Activated CD8-positive, alpha-beta T cell treated with anti-CD3 and anti-CD28 coated beads for 36 hours (primary cell): ENCODE data around the gene DLG2. TPM values are rescaled to one million over a fixed set of nuclear protein-coding genes. Genes with fewer than 3 reads are reported as not detected.

Experiments
- ATAC-seq: fragments of 200-7000 bp; cut with Tn5 transposase; one replicate; pipeline ENCODE4 v1.10.0; 2021; ENCODE audit warnings: mild to moderate bottlenecking, moderate library complexity
- CTCF ChIA-PET: fragments of 350-600 bp; sonication (Branson Sonifier 250); formaldehyde crosslinking; loops from one replicate; lab custom pipeline; 2021; ENCODE audit warnings: antibody characterized with exemption; lab: Charles Lee
- POLR2A ChIA-PET: fragments of 350-600 bp; sonication (Branson Sonifier 250); formaldehyde crosslinking; loops from one replicate; lab custom pipeline; 2021; ENCODE audit warnings: antibody characterized with exemption; lab: Charles Lee
- DNase-seq: peaks from one replicate; pipeline ENCODE4 v3.0.0-alpha.2; 2020
- H3K27ac Mint-ChIP-seq: one replicate; pipeline ENCODE4 v1.8.0; 2021; ENCODE audit warnings: mild to moderate bottlenecking, mixed read lengths
- H3K27me3 Mint-ChIP-seq: one replicate; pipeline ENCODE4 v1.8.0; 2021; ENCODE audit warnings: mixed read lengths
- H3K36me3 Mint-ChIP-seq: one replicate; pipeline ENCODE4 v1.8.0; 2021; ENCODE audit warnings: low read depth, mixed read lengths
- H3K4me1 Mint-ChIP-seq: one replicate; pipeline ENCODE4 v1.8.0; 2021; ENCODE audit warnings: low read depth, mixed read lengths
- H3K4me3 Mint-ChIP-seq: one replicate; pipeline ENCODE4 v1.8.0; 2021; ENCODE audit warnings: mild to moderate bottlenecking, moderate library complexity, mixed read lengths
- H3K9me3 Mint-ChIP-seq: one replicate; pipeline ENCODE4 v1.8.0; 2021; ENCODE audit warnings: mixed read lengths
- CTCF ChIP-seq: fragments of 200-600 bp; IDR thresholded peaks from one replicate; pipeline ENCODE4 v1.8.0; 2022; ENCODE audit warnings: antibody characterized with exemption, mild to moderate bottlenecking
- intact Hi-C: fragments of 100-400 bp; cut with micrococcal nuclease; formaldehyde crosslinking; loops from one replicate; pipeline ENCODE4 v1.10.0; 2022
- total RNA-seq, 2 experiments: library from RNA; stranded (reverse); gene quantifications; one replicate each; pipeline ENCODE4 v1.2.3, GENCODE V29; 2021

The DLG2 gene
- total RNA-seq, 2 experiments from 2014 or later, result 2.2 to 2.6 TPM

- no peak for TF ChIP-seq CTCF
- CTCF ChIA-PET, result no interaction called here
- no peaks in the 10 kb centered on the region for H3K36me3 Mint-ChIP-seq
Measured at GRCh38 chr11:84929738-84930137, 697.4 kb downstream of the DLG2 start.

GRCh38 chr11:84924154-84924692, 702.9 kb downstream of the DLG2 start:
- no peak for DNase-seq
- Mint-ChIP-seq H3K27me3 (no peaks in the 10 kb centered on the region), H3K9me3 (peaks cover 2% of the 10 kb centered on the region), H3K36me3 (no peaks in the 10 kb centered on the region), H3K27ac (no peak overlapping the region), H3K4me1 (no peaks in the 10 kb centered on the region), H3K4me3 (no peak overlapping the region)
- no peak for TF ChIP-seq CTCF
- CTCF ChIA-PET, result interaction anchor here (0.7 kb wide), 1 partner anchor 19 kb away, joined by 3 read pairs; no protein-coding TSS in a partner anchor
- ATAC-seq, result no peak
- intact Hi-C loops, result no loop called here
- POLR2A ChIA-PET, result no interaction called here

More at GRCh38 chr11:84929738-84930137, 697.4 kb downstream of the DLG2 start:
- Mint-ChIP-seq H3K27me3 (no peaks in the 10 kb centered on the region), H3K27ac (no peak overlapping the region), H3K9me3 (peaks cover 19% of the 10 kb centered on the region), H3K4me1 (no peaks in the 10 kb centered on the region), H3K4me3 (no peak overlapping the region)
- intact Hi-C loops, result no loop called here
- DNase-seq, result no peak
- ATAC-seq, result no peak
- POLR2A ChIA-PET, result no interaction called here

- H3K9me3 Mint-ChIP-seq, result peaks cover 3% of the 10 kb centered on the region
- CTCF ChIA-PET, result interaction anchor here (0.7 kb wide), 1 partner anchor 20 kb away, joined by 3 read pairs; no protein-coding TSS in a partner anchor
- DNase-seq (no peak), ATAC-seq (no peak)
- no peak overlapping the region for H3K27ac Mint-ChIP-seq
- POLR2A ChIA-PET, result no interaction called here
- no peaks in the 10 kb centered on the region for H3K27me3 Mint-ChIP-seq
- no peaks in the 10 kb centered on the region for H3K36me3 Mint-ChIP-seq
- no peak overlapping the region for H3K4me3 Mint-ChIP-seq
- intact Hi-C loops, result no loop called here
- TF ChIP-seq CTCF, result no peak
- H3K4me1 Mint-ChIP-seq, result no peaks in the 10 kb centered on the region
Measured at GRCh38 chr11:84923489-84923888, 703.7 kb downstream of the DLG2 start.

GRCh38 chr11:84922836-84923235, 704.3 kb downstream of the DLG2 start:
- no peak for TF ChIP-seq CTCF

GRCh38 chr11:84922212-84922805, 704.8 kb downstream of the DLG2 start:
- CTCF ChIA-PET, result no interaction called here
- POLR2A ChIA-PET, result interaction anchor here (0.7 kb wide), 1 partner anchor 434 kb away, joined by 3 read pairs; no protein-coding TSS in a partner anchor
- no peak overlapping the region for H3K27ac Mint-ChIP-seq
- DNase-seq, result no peak
- no peak for ATAC-seq
- H3K9me3 Mint-ChIP-seq, result peaks cover 6% of the 10 kb centered on the region
- no peaks in the 10 kb centered on the region for H3K36me3 Mint-ChIP-seq
- intact Hi-C loops, result no loop called here
- H3K4me3 Mint-ChIP-seq, result no peak overlapping the region
- no peaks in the 10 kb centered on the region for H3K4me1 Mint-ChIP-seq
- no peaks in the 10 kb centered on the region for H3K27me3 Mint-ChIP-seq
- TF ChIP-seq CTCF, result no peak

More at GRCh38 chr11:84922836-84923235, 704.3 kb downstream of the DLG2 start:
- H3K36me3 Mint-ChIP-seq, result no peaks in the 10 kb centered on the region
- no peak overlapping the region for H3K4me3 Mint-ChIP-seq
- ChIA-PET POLR2A (no interaction called here), CTCF (no interaction called here)
- no peak for ATAC-seq
- intact Hi-C loops, result no loop called here
- H3K27ac Mint-ChIP-seq, result no peak overlapping the region
- H3K4me1 Mint-ChIP-seq, result no peaks in the 10 kb centered on the region
- no peaks in the 10 kb centered on the region for H3K27me3 Mint-ChIP-seq
- H3K9me3 Mint-ChIP-seq, result peaks cover 6% of the 10 kb centered on the region
- no peak for DNase-seq
